Measurements from ENCODE around the gene SDK2.

GRCh38 chr17:73663614-73664013 is 19.4 kb upstream of the SDK2 start:
- no peak for TF ChIP-seq EZH2 (IDR thresholded peaks at IDR 0.05; ENCODE audit: borderline replicate concordance, low read length)
- TF ChIP-seq, protein P1, sequence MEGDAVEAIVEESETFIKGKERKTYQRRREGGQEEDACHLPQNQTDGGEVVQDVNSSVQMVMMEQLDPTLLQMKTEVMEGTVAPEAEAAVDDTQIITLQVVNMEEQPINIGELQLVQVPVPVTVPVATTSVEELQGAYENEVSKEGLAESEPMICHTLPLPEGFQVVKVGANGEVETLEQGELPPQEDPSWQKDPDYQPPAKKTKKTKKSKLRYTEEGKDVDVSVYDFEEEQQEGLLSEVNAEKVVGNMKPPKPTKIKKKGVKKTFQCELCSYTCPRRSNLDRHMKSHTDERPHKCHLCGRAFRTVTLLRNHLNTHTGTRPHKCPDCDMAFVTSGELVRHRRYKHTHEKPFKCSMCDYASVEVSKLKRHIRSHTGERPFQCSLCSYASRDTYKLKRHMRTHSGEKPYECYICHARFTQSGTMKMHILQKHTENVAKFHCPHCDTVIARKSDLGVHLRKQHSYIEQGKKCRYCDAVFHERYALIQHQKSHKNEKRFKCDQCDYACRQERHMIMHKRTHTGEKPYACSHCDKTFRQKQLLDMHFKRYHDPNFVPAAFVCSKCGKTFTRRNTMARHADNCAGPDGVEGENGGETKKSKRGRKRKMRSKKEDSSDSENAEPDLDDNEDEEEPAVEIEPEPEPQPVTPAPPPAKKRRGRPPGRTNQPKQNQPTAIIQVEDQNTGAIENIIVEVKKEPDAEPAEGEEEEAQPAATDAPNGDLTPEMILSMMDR (conservative IDR thresholded peaks at IDR 0.05 in 1 of 2, IDR thresholded peaks at IDR 0.05 in 1 of 2; ENCODE audit: extremely low read depth in 1 of 2, insufficient read depth in 1 of 2, low read depth in 1 of 2, low read length in 2 of 2) = no peak
